Fibroblast of lung (primary cell): ENCODE data around the gene ASXL2.

Experiments used
- CTCF ChIP-seq, 2 donors: IDR thresholded peaks in 1 of 2; conservative IDR thresholded peaks in 1 of 2; 1 replicate in 1 of 2; 2 replicates in 1 of 2; pipeline ENCODE4 v1.5.1; 2011 to 2012; ENCODE audit warnings: low read length in 2 of 2, control low read depth in 1 of 2, inconsistent platforms in 1 of 2, low read depth in 1 of 2, mild to moderate bottlenecking in 1 of 2
- EZH2 ChIP-seq: IDR thresholded peaks from 2 replicates; pipeline ENCODE4 v1.5.1; 2012; ENCODE audit warnings: low read length, control low read depth, mild to moderate bottlenecking; ENCODE audit errors: missing control alignments

GRCh38 chr2:25787020-25787419 is 91.3 kb downstream of the ASXL2 start:
- TF ChIP-seq CTCF (conservative IDR thresholded peaks at IDR 0.05 in 1 of 2, IDR thresholded peaks at IDR 0.05 in 1 of 2; ENCODE audit: low read depth in 1 of 2, low read length in 2 of 2): no peak
- TF ChIP-seq EZH2: no peak
